ENCODE measurements around the gene NACC1.

NACC1 gene

DNA sequence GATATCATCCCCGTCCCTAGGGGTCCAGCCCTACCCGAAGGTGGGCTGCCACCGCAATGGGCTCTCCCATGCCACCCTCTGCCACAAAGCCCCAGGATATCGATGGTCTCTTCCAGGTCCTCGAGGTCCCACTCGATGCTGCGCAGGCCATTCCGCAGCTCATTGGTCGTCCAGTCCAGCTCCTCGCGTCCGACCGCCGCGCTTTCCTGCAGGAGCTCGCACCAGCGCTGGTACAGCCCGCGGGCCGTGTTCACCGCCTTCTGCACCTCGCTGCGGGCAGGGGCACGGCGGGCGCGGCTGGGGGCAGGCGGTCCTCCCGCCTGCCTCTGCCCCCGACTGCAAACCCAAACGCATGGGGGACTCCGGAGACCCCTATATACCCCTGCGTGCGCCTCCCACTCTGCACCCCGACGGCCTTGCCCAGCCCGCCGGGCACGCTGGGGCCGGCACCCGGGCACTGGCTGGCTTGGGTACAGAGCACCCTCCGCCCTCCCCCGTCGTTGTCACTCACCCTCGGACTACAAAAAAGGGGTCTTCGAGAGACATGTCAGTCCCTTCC is 31.6 kb downstream of the NACC1 start:
- H3K27ac ChIP-seq (ENCODE audit: low read depth, low read length), result no peak overlapping the region
- peak overlapping the region; percentile 78 for H3K4me2 ChIP-seq (ENCODE audit: low read length)
- peaks cover 31% of the 10 kb centered on the region for H3K36me3 ChIP-seq (ENCODE audit: control insufficient read depth, low read length)
- peaks cover 29% of the 10 kb centered on the region for H3K4me1 ChIP-seq (ENCODE audit: control insufficient read depth, low read length)
- TF ChIP-seq CTCF (IDR thresholded peaks at IDR 0.05; ENCODE audit: low read depth, low read length, poor library complexity, severe bottlenecking), result no peak
- peaks cover 48% of the 10 kb centered on the region for H3K79me2 ChIP-seq (ENCODE audit: control insufficient read depth, low read length)
- no peaks in the 10 kb centered on the region for H3K9me2 ChIP-seq (replicated peaks; ENCODE audit: control insufficient read depth, low read length)
- H3K4me3 ChIP-seq (ENCODE audit: low read length), result peak overlapping the region; percentile 96
- H4K20me1 ChIP-seq (ENCODE audit: control insufficient read depth, insufficient read depth, low read depth, low read length), result peaks cover 8% of the 10 kb centered on the region; the same call in 1 of the 2 replicates
- no peaks in the 10 kb centered on the region for H3K27me3 ChIP-seq (ENCODE audit: control insufficient read depth, low read length)
- H3F3A ChIP-seq (ENCODE audit: control insufficient read depth, insufficient read depth), result peaks cover 13% of the 10 kb centered on the region
- H3K9me3 ChIP-seq (ENCODE audit: control insufficient read depth, insufficient read depth, low read length), result no peaks in the 10 kb centered on the region

DNA sequence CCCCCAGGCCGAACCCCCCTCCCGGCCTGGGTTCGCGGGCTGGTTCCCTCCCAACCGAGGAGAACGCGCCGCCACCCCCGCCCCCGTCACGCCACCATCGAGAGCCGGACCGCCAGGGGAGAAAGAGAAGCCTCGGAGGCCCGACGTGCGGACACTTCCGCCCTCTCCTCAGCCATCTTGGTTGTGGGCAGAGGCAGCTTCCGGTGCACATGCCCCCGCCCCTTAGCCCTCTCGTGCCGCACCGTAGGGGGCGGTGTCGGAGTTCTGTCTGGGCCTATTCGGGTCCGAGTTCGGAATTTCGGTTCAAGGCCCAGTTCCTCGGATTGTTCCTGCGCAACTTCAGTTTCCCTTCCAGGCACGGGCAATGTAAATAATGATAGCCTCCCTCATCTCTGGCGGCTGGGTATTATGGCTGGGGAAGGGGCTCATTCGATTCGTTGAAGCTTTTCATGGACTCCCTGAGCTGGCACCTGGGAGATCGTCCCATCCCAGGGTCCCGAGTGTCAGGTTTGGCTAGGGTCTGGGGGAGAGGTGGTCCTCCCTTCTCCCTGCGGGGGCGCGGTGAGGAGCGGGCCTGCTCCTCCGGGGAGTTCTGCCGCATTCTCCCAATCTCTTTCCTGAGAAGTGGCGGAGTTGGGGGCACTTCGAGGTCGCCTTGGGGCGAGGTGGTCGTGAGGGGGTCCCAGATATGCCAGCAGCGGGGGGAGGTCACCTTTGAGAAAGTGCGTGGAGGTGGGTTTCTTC is 32.3 kb downstream of the NACC1 start, which contains the start of the genes IER2 and STX10:
Gene IER2 (plus strand): TSS at position 225 of the 744 bp plus-strand sequence. CDS start 2,776 bp downstream, outside the sequence.
Gene STX10 (minus strand): TSS at position 189 of the 744 bp plus-strand sequence. CDS start 202 bp downstream, outside the sequence.
- H4K20me1 ChIP-seq (ENCODE audit: control insufficient read depth, insufficient read depth, low read depth, low read length), result peaks cover 8% of the 10 kb centered on the region; the same call in 1 of the 2 replicates
- peaks cover 54% of the 10 kb centered on the region for H3K79me2 ChIP-seq (ENCODE audit: control insufficient read depth, low read length)
- H3K4me1 ChIP-seq (ENCODE audit: control insufficient read depth, low read length), result peaks cover 34% of the 10 kb centered on the region
- H3K9me3 ChIP-seq (ENCODE audit: control insufficient read depth, insufficient read depth, low read length), result no peaks in the 10 kb centered on the region
- no peaks in the 10 kb centered on the region for H3K27me3 ChIP-seq (ENCODE audit: control insufficient read depth, low read length)
- peak within 1 kb of the TSS; percentile 78 for H3K4me2 ChIP-seq (ENCODE audit: low read length)
- H3K9me2 ChIP-seq (replicated peaks; ENCODE audit: control insufficient read depth, low read length), result no peaks in the 10 kb centered on the region
- peak within 1 kb of the TSS; percentile 96 for H3K4me3 ChIP-seq (ENCODE audit: low read length)
- H3K36me3 ChIP-seq (ENCODE audit: control insufficient read depth, low read length), result peaks cover 36% of the 10 kb centered on the region
- H3F3A ChIP-seq (ENCODE audit: control insufficient read depth, insufficient read depth), result peaks cover 20% of the 10 kb centered on the region
- TF ChIP-seq CTCF (IDR thresholded peaks at IDR 0.05; ENCODE audit: low read depth, low read length, poor library complexity, severe bottlenecking) (peak; percentile 56), EZH2phosphoT487 (IDR thresholded peaks at IDR 0.05; ENCODE audit: borderline replicate concordance, low read length) (no peak)
- peak within 1 kb of the TSS; percentile 98 for H3K27ac ChIP-seq (ENCODE audit: low read depth, low read length)

DNA sequence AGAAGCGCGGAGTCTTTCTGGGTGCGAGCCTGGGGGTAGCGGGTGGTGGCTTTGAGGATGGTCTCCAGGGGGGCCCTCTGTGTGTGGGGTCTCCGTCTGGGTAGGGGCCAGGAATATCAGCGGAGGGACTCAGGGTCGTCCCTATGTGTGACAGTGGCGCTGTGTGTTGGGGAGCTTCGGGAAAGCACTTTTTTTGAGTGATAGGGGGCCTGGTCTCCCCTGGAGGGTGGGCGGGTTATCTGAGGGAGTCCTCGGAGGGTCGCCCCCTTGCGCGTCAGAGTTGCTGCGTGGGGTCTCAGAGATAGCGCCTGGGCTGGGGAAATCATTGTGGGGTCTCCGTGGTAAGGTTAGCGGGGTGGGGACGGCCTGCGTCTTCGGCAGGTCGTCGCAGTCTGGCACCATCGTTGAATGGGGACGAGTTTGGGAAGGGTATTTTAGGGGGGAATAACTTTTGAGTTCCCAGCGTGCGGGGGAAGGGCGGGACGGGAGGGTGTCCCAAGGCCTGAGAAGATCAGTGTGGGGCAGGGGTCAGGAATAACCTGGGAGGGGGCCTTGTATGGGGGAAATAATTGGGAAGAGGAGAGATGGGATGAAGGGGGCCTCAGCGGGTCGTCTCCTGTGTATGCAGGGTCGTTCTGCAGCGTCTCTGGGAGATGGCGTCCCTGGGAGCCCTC is 33.0 kb downstream of the NACC1 start:
- H3K4me2 ChIP-seq (ENCODE audit: low read length), result peak overlapping the region; percentile 78
- no peaks in the 10 kb centered on the region for H3K27me3 ChIP-seq (ENCODE audit: control insufficient read depth, low read length)
- no peak for TF ChIP-seq EZH2phosphoT487 (IDR thresholded peaks at IDR 0.05; ENCODE audit: borderline replicate concordance, low read length)
- TF ChIP-seq CTCF (IDR thresholded peaks at IDR 0.05; ENCODE audit: low read depth, low read length, poor library complexity, severe bottlenecking), result no peak
- H3K79me2 ChIP-seq (ENCODE audit: control insufficient read depth, low read length), result peaks cover 54% of the 10 kb centered on the region
- H3K9me3 ChIP-seq (ENCODE audit: control insufficient read depth, insufficient read depth, low read length), result no peaks in the 10 kb centered on the region
- H3K36me3 ChIP-seq (ENCODE audit: control insufficient read depth, low read length), result peaks cover 36% of the 10 kb centered on the region
- no peaks in the 10 kb centered on the region for H3K9me2 ChIP-seq (replicated peaks; ENCODE audit: control insufficient read depth, low read length)
- peak overlapping the region; percentile 98 for H3K27ac ChIP-seq (ENCODE audit: low read depth, low read length)
- H3K4me1 ChIP-seq (ENCODE audit: control insufficient read depth, low read length), result peaks cover 41% of the 10 kb centered on the region
- peak overlapping the region; percentile 96 for H3K4me3 ChIP-seq (ENCODE audit: low read length)
- H4K20me1 ChIP-seq (ENCODE audit: control insufficient read depth, insufficient read depth, low read depth, low read length), result peaks cover 8% of the 10 kb centered on the region; the same call in 1 of the 2 replicates
- peaks cover 26% of the 10 kb centered on the region for H3F3A ChIP-seq (ENCODE audit: control insufficient read depth, insufficient read depth)
